ENCODE data around the gene UBA7.
"Not testable (repeated sequence)": the region's sequence is repeated elsewhere in the genome, so short reads cannot be mapped to it uniquely, and the experiment has no call there.

Gene UBA7

GRCh38 chr3:49782277-49782676 lies 31.5 kb downstream of the UBA7 start:
- not testable (repeated sequence) for DNase-seq (ENCODE audit: low read depth in 2 of 2)

- no peak for DNase-seq (ENCODE audit: low read depth in 2 of 2)
Observed at GRCh38 chr3:49781415-49782199, 32.1 kb downstream of the UBA7 start.

GRCh38 chr3:49780975-49781365 lies 32.8 kb downstream of the UBA7 start:
- DNase-seq (ENCODE audit: low read depth in 2 of 2) = not testable (repeated sequence)

- no peak for DNase-seq (ENCODE audit: low read depth in 2 of 2)
Observed at GRCh38 chr3:49780080-49780974, 33.4 kb downstream of the UBA7 start.

GRCh38 chr3:49779358-49780079 lies 34.2 kb downstream of the UBA7 start:
- DNase-seq (ENCODE audit: low read depth in 2 of 2) = no peak

- DNase-seq (ENCODE audit: low read depth in 2 of 2) = not testable (repeated sequence)
Observed at GRCh38 chr3:49776101-49776500, 37.7 kb downstream of the UBA7 start.

DNA sequence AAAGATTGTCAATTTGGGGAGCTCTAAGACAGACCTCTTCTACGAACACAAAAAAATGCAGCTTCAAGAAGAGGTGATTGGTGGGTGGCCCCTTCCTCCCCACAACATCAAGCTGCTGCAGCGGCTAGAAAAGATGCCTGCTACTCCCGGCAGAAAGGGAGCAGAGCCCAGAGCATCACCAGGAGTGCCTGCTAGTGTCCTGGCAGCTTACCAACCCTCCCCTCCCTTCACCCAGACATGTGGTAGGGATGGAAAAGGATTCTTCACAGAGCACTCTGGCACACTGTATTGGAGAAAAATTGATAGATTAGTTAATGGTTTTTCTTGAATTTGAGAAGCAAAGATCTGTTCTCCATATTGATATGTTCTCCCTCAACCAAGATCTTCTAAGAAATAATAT lies 38.2 kb downstream of the UBA7 start:
- no peak for DNase-seq (ENCODE audit: low read depth in 2 of 2)

DNA sequence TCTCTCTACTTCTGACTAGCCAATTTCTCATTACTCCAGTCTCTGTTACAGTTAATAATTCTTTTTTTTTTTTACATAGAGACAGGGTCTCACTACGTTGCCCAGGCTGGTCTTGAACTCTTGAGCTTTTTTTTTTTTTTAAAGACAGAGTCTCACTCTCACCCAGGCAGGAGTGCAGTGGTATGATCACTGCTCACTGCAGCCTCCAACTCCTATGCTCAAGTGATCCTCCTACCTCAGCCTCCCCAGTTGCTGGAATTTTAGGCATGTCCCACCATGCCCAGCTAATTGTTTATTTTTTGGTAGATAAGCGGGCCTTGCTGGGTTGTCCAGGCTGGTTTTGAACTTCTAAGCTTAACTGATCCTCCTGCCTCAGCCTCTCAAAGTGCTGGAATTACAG lies 41.0 kb downstream of the UBA7 start:
- DNase-seq (ENCODE audit: low read depth in 2 of 2) = no peak

- DNase-seq (ENCODE audit: low read depth in 2 of 2) = no peak
Observed at GRCh38 chr3:49771340-49771938, 42.3 kb downstream of the UBA7 start.

DNA sequence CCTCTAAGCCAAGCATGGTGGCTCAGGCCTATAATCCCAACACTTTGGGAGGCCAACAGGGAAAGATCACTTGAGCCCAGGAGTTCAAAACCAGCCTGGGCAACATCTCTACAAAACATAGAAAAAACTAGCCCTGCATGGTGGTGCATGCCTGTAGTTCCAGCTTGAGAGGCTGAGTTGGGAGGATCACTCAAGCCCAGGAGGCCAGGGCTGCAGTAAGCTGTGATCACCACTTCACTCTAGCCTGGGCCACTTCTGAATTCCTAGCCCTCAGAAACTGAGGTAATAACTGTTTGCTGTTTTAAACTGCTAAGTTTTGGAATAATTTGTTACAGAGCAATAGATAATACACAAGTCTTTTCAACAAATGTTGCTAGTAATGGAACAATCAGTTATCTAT lies 43.8 kb downstream of the UBA7 start:
- no peak for DNase-seq (ENCODE audit: low read depth in 2 of 2)

DNA sequence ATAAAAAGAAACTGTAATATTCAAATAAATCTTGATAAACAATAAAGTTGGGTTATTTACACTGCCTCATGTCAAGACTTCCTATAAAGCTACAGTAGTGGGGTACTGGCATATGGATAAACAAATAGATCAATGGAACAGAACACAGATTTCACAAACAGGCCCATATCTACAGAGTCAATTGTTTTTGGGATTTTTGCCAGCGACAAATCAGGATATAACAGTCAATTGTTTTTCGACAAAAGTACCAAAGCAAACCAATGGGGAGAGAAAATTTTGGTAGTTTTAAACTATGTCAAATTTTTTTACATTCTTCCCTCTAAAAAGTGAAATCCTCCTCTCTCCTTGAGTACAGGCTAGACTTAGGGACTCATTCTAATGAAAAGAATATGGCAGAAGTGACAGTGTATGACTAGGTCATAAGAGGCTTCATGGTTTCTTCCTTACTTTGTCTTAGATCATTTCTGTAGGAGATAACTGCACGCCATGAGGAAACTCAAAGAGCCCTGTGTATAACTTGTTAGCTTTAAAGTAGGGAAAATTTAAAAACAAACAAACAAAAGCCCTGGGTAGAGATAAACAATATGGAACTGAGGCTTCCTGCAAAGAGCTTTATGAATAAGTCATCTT lies 44.4 kb downstream of the UBA7 start:
- DNase-seq (ENCODE audit: low read depth in 2 of 2) = no peak

DNA sequence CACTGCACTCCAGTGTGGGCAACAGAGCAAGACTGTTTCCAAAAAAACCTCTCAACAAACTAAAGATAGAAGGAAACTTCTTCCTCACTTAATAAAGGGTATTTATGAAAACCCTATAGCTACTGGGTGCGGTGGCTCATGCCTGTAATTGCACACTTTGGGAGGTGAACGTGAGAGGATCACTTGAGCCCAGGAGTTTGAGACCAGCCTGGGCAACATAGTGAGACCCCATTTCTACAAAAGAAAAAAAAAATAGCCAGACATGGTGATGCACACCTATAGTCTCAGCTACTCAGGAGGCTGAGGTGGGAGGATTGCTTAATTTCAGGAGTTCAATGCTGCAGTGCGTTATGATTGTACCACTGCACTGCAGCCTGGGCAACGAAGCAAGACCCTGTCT lies 49.8 kb downstream of the UBA7 start:
- no peak for DNase-seq (ENCODE audit: low read depth in 2 of 2)

DNA sequence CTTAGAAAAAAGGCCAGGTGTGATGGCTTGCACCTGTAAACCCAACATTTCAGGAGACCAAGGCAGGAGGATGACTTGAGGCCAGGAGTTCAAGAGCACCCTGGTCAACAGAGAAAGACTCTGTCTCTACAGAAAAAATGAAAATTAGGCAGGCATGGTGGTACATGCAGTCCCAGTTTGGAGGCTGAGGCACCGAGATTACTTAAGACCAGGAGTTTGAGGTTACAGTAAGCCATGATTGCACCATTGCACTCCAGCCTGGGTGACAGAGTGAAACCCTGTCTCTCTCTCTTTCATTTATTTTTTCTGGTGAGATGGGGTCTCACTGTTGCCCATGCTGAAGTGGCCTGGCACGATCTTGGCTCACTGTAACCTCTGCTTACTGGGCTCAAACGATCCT lies 52.1 kb downstream of the UBA7 start:
- DNase-seq (ENCODE audit: low read depth in 2 of 2) = no peak

GRCh38 chr3:49759226-49759625 lies 54.5 kb downstream of the UBA7 start:
- no peak for DNase-seq (ENCODE audit: low read depth in 2 of 2)

GRCh38 chr3:49757197-49757596 lies 56.6 kb downstream of the UBA7 start:
- DNase-seq (ENCODE audit: low read depth in 2 of 2) = no peak

DNA sequence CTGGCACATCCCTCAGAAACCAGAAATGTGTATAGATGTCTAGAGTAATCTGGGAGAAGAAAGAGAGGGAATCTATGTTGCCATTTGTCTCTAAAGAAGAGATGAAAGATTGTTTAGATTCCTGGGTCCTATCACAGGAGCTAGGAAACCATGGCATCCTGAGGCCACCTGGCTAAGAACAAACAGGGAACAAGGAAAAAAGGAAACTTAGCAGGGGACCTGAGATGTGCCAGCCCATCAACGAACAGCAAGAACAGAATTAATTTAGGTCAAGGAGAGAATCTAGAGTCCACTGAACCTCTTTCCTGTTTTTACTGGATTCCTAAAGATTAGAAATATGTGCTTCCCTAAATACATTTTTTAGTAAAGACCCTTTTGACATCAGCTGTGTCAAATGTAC lies 57.7 kb downstream of the UBA7 start:
- no peak for DNase-seq (ENCODE audit: low read depth in 2 of 2)
